ENCODE results near the gene GRHL1.
A peak's percentile ranks its signal among the peaks of the same experiment; 100 is the strongest.

Gene GRHL1

DNA sequence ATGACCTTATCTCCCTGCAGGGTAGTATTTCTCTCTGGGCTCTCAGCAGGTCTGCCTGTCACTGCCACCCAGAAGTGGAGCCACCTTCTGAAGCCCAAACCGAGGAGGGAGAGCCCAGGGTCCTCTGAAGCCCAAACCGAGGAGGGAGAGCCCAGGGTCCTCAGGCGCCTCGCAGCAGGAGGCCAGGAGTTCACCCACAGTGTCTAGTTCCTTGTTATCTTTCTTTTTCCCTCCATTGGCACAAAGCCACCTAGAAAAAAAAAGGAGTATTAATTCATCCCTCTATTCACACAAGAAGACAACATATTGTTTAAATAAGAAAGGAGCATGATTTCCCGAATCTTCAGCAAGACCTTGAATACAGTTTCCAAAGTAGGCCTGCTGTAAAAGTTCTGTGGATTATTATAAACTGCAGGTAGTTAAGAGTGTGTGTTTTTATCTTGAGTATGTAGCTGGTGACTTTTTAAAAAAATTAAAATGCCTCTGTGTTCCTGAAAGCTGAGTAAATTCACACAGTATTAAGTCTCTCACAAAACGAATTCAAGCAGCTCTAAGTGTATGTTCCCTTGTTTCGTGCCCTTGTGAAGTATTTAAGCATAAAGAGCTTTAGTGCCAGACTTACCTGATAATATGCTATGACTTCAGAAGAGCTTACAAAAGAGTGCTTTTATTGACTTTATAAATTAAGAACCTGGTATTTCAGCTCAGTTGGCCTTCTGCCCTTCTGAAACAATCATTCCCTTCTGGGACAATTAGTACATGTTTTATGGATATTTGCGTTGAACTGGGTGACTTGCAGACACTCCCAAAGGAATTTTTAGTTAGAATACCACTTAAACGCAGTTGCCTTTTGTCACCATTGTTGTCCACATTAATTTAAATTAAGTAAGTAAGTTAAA is 11.7 kb upstream of the GRHL1 start:
- H3K4me3 ChIP-seq (ENCODE audit: low read length): no peak overlapping the region
- TF ChIP-seq, protein P1, sequence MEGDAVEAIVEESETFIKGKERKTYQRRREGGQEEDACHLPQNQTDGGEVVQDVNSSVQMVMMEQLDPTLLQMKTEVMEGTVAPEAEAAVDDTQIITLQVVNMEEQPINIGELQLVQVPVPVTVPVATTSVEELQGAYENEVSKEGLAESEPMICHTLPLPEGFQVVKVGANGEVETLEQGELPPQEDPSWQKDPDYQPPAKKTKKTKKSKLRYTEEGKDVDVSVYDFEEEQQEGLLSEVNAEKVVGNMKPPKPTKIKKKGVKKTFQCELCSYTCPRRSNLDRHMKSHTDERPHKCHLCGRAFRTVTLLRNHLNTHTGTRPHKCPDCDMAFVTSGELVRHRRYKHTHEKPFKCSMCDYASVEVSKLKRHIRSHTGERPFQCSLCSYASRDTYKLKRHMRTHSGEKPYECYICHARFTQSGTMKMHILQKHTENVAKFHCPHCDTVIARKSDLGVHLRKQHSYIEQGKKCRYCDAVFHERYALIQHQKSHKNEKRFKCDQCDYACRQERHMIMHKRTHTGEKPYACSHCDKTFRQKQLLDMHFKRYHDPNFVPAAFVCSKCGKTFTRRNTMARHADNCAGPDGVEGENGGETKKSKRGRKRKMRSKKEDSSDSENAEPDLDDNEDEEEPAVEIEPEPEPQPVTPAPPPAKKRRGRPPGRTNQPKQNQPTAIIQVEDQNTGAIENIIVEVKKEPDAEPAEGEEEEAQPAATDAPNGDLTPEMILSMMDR (conservative IDR thresholded peaks at IDR 0.05; ENCODE audit: low read depth, low read length): no peak
- DNase-seq (ENCODE audit: low read depth): peak; percentile 24

- no peak overlapping the region for H3K4me3 ChIP-seq (ENCODE audit: low read length)
- TF ChIP-seq, protein P1 (conservative IDR thresholded peaks at IDR 0.05; ENCODE audit: low read depth, low read length): no peak
- no peak for DNase-seq (ENCODE audit: low read depth)
These were observed 10.1 kb upstream of the GRHL1 start for GRCh38 chr2:9941196-9941995.

DNA sequence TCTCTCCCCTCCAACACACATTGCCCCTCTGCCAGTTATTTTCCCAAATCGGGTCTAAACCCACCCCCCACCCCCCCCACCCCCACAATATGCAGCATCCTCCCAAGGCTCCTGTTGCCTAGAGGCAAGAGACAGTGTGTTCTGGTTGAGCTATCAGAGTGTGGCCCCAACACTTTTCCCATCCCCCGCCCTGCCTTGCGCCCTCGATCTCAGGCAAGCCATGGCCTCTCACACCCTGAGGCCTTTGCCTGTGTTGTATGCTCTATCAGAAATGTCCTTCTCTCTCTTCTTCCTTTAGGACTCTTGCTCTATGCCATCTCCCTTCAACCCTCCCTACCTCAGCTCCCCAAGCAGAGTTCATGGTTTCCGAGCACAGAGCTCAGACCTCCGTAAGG is 9.5 kb upstream of the GRHL1 start:
- no peak for DNase-seq (ENCODE audit: low read depth)
- H3K4me3 ChIP-seq (ENCODE audit: low read length): no peak overlapping the region
- TF ChIP-seq, protein P1 (conservative IDR thresholded peaks at IDR 0.05; ENCODE audit: low read depth, low read length): no peak

DNA sequence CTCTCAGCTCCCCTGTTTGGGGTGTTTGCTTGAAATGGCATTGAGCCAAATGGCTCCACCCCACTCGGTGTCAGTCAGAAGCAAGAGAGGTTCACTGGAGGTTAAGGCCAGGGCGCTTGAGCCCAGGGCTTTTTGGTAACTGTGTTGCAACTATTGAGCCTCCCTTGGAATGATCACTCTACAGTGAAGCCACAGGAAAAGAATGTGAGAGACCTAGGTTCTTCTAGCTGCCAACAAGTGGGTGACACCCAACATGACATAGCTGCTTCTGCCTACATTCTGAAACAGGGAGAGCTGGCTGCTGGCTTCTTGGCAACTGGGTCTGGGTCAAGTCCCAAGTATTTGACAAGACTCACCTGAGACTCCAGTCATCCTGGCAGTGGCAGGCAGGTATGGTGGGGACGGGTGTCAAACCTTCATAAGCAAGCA is 7.1 kb upstream of the GRHL1 start:
- TF ChIP-seq, protein P1 (conservative IDR thresholded peaks at IDR 0.05; ENCODE audit: low read depth, low read length): no peak
- DNase-seq (ENCODE audit: low read depth): no peak
- H3K4me3 ChIP-seq (ENCODE audit: low read length): no peak overlapping the region

DNA sequence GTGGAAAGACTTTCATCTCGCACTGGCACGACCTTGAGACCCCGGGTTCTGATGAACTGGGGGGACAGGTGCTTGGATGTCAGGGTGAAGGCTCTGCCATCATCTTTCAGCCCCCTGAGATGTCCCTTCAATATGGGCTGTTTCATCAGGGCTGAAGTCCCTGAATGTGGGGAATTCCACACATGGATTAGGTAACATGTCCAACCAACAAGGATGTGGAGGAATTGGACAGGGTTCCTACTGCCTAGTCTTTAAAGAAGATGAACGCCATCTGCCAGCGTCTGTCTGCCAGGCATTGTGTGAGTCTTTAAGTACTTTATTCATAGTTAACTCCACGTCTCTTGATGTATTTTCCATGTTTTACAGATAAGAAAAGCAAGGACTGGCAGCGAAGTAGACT is 5.9 kb upstream of the GRHL1 start:
- DNase-seq (ENCODE audit: low read depth): no peak
- no peak overlapping the region for H3K4me3 ChIP-seq (ENCODE audit: low read length)
- TF ChIP-seq, protein P1 (conservative IDR thresholded peaks at IDR 0.05; ENCODE audit: low read depth, low read length): no peak

GRCh38 chr2:9946076-9946475 is 5.4 kb upstream of the GRHL1 start:
- no peak for DNase-seq (ENCODE audit: low read depth)
- no peak overlapping the region for H3K4me3 ChIP-seq (ENCODE audit: low read length)
- TF ChIP-seq, protein P1 (conservative IDR thresholded peaks at IDR 0.05; ENCODE audit: low read depth, low read length): no peak
